Activated B cell treated with CpG ODN at 0.5 μM for 24 hours (primary cell): ENCODE results near the gene XBP1. TPM values are rescaled to one million over a fixed set of nuclear protein-coding genes. Genes with fewer than 3 reads are reported as not detected.

Experiments used
- ATAC-seq: fragments of 200-7000 bp; cut with Tn5 transposase; one replicate; pipeline ENCODE4 v1.10.0; 2021; ENCODE audit warnings: low read depth, mild to moderate bottlenecking, moderate library complexity
- CTCF ChIA-PET: fragments of 350-600 bp; sonication (Branson Sonifier 250); formaldehyde crosslinking; loops from one replicate; lab custom pipeline; 2021; ENCODE audit warnings: antibody characterized with exemption; lab: Charles Lee
- POLR2A ChIA-PET: fragments of 350-600 bp; sonication (Branson Sonifier 250); formaldehyde crosslinking; loops from one replicate; lab custom pipeline; 2021; ENCODE audit warnings: antibody characterized with exemption; lab: Charles Lee
- DNase-seq: peaks from one replicate; pipeline ENCODE4 v3.0.0; 2022
- H3K27ac Mint-ChIP-seq: one replicate; pipeline ENCODE4 v1.8.0; 2020; ENCODE audit warnings: mixed read lengths
- H3K27me3 Mint-ChIP-seq: one replicate; pipeline ENCODE4 v1.8.0; 2021; ENCODE audit warnings: mixed read lengths
- H3K36me3 Mint-ChIP-seq: one replicate; pipeline ENCODE4 v1.8.0; 2021; ENCODE audit warnings: low read depth, mixed read lengths
- H3K4me1 Mint-ChIP-seq: one replicate; pipeline ENCODE4 v1.8.0; 2021; ENCODE audit warnings: mixed read lengths
- H3K4me3 Mint-ChIP-seq: one replicate; pipeline ENCODE4 v1.8.0; 2020; ENCODE audit warnings: mild to moderate bottlenecking, mixed read lengths
- H3K9me3 Mint-ChIP-seq: one replicate; pipeline ENCODE4 v1.8.0; 2020; ENCODE audit warnings: mixed read lengths
- CTCF ChIP-seq: fragments of 200-600 bp; IDR thresholded peaks from one replicate; pipeline ENCODE4 v1.8.0; 2022; ENCODE audit warnings: antibody characterized with exemption, mild to moderate bottlenecking
- intact Hi-C: fragments of 100-400 bp; cut with micrococcal nuclease; formaldehyde crosslinking; loops from one replicate; pipeline ENCODE4 v1.15.1; 2024
- total RNA-seq: library from RNA; stranded (reverse); gene quantifications from 2 replicates; pipeline ENCODE4 v1.2.3, GENCODE V29; 2022

The XBP1 gene
- total RNA-seq, 1 donor from 2014 or later, result 57.7 TPM

GRCh38 chr22:28791124-28791523 is 9.2 kb downstream of the XBP1 start:
- DNase-seq (no peak), ATAC-seq (no peak)
- H3K4me1 Mint-ChIP-seq, result peaks cover 46% of the 10 kb centered on the region
- H3K27me3 Mint-ChIP-seq, result no peaks in the 10 kb centered on the region
- ChIA-PET CTCF (interaction anchor here (1.0 to 2.2 kb wide), 4 partner anchors 21 to 250 kb away, joined by 3 to 10 read pairs (median 5); no protein-coding TSS in a partner anchor), POLR2A (interaction anchor here (0.6 to 3.5 kb wide), 2 partner anchors 9 to 17 kb away, joined by 5 to 26 read pairs; partner anchors contain the start of gene XBP1)
- peaks cover 69% of the 10 kb centered on the region for H3K36me3 Mint-ChIP-seq
- intact Hi-C loops, result loop anchor here (1.0 to 10.0 kb wide), 3 partner anchors 9 to 876 kb away; partner anchors contain the start of genes CCDC117, PITPNB and XBP1
- no peak overlapping the region for H3K4me3 Mint-ChIP-seq
- H3K9me3 Mint-ChIP-seq, result no peaks in the 10 kb centered on the region
- no peak overlapping the region for H3K27ac Mint-ChIP-seq
- TF ChIP-seq CTCF, result no peak

GRCh38 chr22:28788601-28789000 is 11.8 kb downstream of the XBP1 start:
- Mint-ChIP-seq H3K36me3 (peaks cover 68% of the 10 kb centered on the region), H3K27ac (no peak overlapping the region), H3K4me3 (no peak overlapping the region), H3K4me1 (peaks cover 41% of the 10 kb centered on the region), H3K9me3 (no peaks in the 10 kb centered on the region), H3K27me3 (no peaks in the 10 kb centered on the region)
- POLR2A ChIA-PET, result interaction anchor here (0.7 kb wide), 2 partner anchors 12 to 51 kb away, joined by 3 to 8 read pairs; partner anchors contain the start of gene XBP1
- no peak for ATAC-seq
- intact Hi-C loops, result no loop called here
- DNase-seq, result no peak
- TF ChIP-seq CTCF, result no peak
- CTCF ChIA-PET, result interaction anchor here (1.1 to 1.2 kb wide), 2 partner anchors 41 to 188 kb away, joined by 3 read pairs; no protein-coding TSS in a partner anchor

- Mint-ChIP-seq H3K36me3 (peaks cover 78% of the 10 kb centered on the region), H3K27me3 (no peaks in the 10 kb centered on the region), H3K4me3 (no peak overlapping the region), H3K4me1 (peaks cover 9% of the 10 kb centered on the region), H3K27ac (no peak overlapping the region), H3K9me3 (no peaks in the 10 kb centered on the region)
- ATAC-seq, result no peak
- ChIA-PET CTCF (no interaction called here), POLR2A (interaction anchor here (0.6 to 1.3 kb wide), 2 partner anchors 9 to 11 kb away, joined by 3 read pairs; partner anchors contain the start of gene CCDC117)
- DNase-seq, result no peak
- intact Hi-C loops, result no loop called here
- TF ChIP-seq CTCF, result no peak
Measured at GRCh38 chr22:28783786-28784671, 16.3 kb downstream of the XBP1 start.

GRCh38 chr22:28780296-28780695 is 20.1 kb downstream of the XBP1 start:
- Mint-ChIP-seq H3K4me1 (peaks cover 12% of the 10 kb centered on the region), H3K9me3 (no peaks in the 10 kb centered on the region), H3K27me3 (no peaks in the 10 kb centered on the region), H3K4me3 (no peak overlapping the region), H3K27ac (no peak overlapping the region), H3K36me3 (peaks cover 63% of the 10 kb centered on the region)
- CTCF ChIA-PET, result interaction anchor here (1.8 kb wide), 1 partner anchor 180 kb away, joined by 6 read pairs; no protein-coding TSS in a partner anchor
- ATAC-seq (no peak), DNase-seq (no peak)
- POLR2A ChIA-PET, result interaction anchor here (1.1 kb wide), 1 partner anchor 23 kb away, joined by 3 read pairs; no protein-coding TSS in a partner anchor
- TF ChIP-seq CTCF, result no peak
- intact Hi-C loops, result no loop called here

GRCh38 chr22:28779833-28780232 is 20.5 kb downstream of the XBP1 start:
- TF ChIP-seq CTCF, result no peak
- Mint-ChIP-seq H3K4me1 (peaks cover 15% of the 10 kb centered on the region), H3K4me3 (no peak overlapping the region), H3K9me3 (no peaks in the 10 kb centered on the region), H3K27me3 (no peaks in the 10 kb centered on the region), H3K36me3 (peaks cover 61% of the 10 kb centered on the region), H3K27ac (no peak overlapping the region)
- ATAC-seq (no peak), DNase-seq (no peak)
- intact Hi-C loops, result no loop called here
- ChIA-PET CTCF (interaction anchor here (1.8 kb wide), 1 partner anchor 179 kb away, joined by 6 read pairs; no protein-coding TSS in a partner anchor), POLR2A (no interaction called here)
